Measurements from ENCODE around the gene ALDH9A1.
"Not testable (repeated sequence)": the region's sequence is repeated elsewhere in the genome, so short reads cannot be mapped to it uniquely, and the experiment has no call there.

The ALDH9A1 gene

GRCh38 chr1:165639821-165640623 lies 58.3 kb downstream of the ALDH9A1 start:
- H3K36me3 ChIP-seq (ENCODE audit: insufficient read depth, low read length) = no peaks in the 10 kb centered on the region
- H3F3A ChIP-seq (ENCODE audit: low read depth) = no peaks in the 10 kb centered on the region
- TF ChIP-seq EZH2phosphoT487 (IDR thresholded peaks at IDR 0.05; ENCODE audit: borderline replicate concordance) = no peak
- H3K4me2 ChIP-seq (ENCODE audit: low read depth, low read length, poor library complexity, severe bottlenecking) = no peak overlapping the region
- H3K9ac ChIP-seq (ENCODE audit: low read depth, low read length, poor library complexity, severe bottlenecking) = no peak overlapping the region
- H3K79me2 ChIP-seq (ENCODE audit: insufficient read depth, low read length) = no peaks in the 10 kb centered on the region; the same call in 1 of the 2 replicates
- H3K9me2 ChIP-seq (replicated peaks; ENCODE audit: low read depth, low read length) = no peaks in the 10 kb centered on the region
- H3K4me3 ChIP-seq (ENCODE audit: low read length, poor library complexity, severe bottlenecking) = no peak overlapping the region
- H4K20me1 ChIP-seq (ENCODE audit: insufficient read depth, low read length, poor library complexity, severe bottlenecking) = no peaks in the 10 kb centered on the region
- H3K27me3 ChIP-seq (ENCODE audit: insufficient read depth, low read length, poor library complexity, severe bottlenecking) = no peaks in the 10 kb centered on the region
- H2AFZ ChIP-seq (ENCODE audit: low read length) = no peak overlapping the region
- peaks cover 11% of the 10 kb centered on the region for H3K4me1 ChIP-seq (ENCODE audit: insufficient read depth, low read length, poor library complexity, severe bottlenecking)
- H3K9me3 ChIP-seq (ENCODE audit: insufficient read depth, low read depth, low read length) = no peaks in the 10 kb centered on the region

- H3K9ac ChIP-seq (ENCODE audit: low read depth, low read length, poor library complexity, severe bottlenecking) = not testable (repeated sequence)
- H3K4me1 ChIP-seq (ENCODE audit: insufficient read depth, low read length, poor library complexity, severe bottlenecking) = peaks cover 23% of the 10 kb centered on the region
Measured at GRCh38 chr1:165638211-165638610, 60.2 kb downstream of the ALDH9A1 start.

GRCh38 chr1:165637427-165637826 lies 60.9 kb downstream of the ALDH9A1 start:
- Histone ChIP-seq H3K36me3 (ENCODE audit: insufficient read depth, low read length) (no peaks in the 10 kb centered on the region), H3K4me3 (ENCODE audit: low read length, poor library complexity, severe bottlenecking) (no peak overlapping the region), H3K79me2 (ENCODE audit: insufficient read depth, low read length) (peaks cover 5% of the 10 kb centered on the region), H3K9me3 (ENCODE audit: insufficient read depth, low read depth, low read length) (no peaks in the 10 kb centered on the region), H3F3A (ENCODE audit: low read depth) (no peaks in the 10 kb centered on the region), H4K20me1 (ENCODE audit: insufficient read depth, low read length, poor library complexity, severe bottlenecking) (no peaks in the 10 kb centered on the region), H3K4me1 (ENCODE audit: insufficient read depth, low read length, poor library complexity, severe bottlenecking) (peaks cover 30% of the 10 kb centered on the region), H2AFZ (ENCODE audit: low read length) (no peak overlapping the region), H3K9me2 (replicated peaks; ENCODE audit: low read depth, low read length) (no peaks in the 10 kb centered on the region), H3K4me2 (ENCODE audit: low read depth, low read length, poor library complexity, severe bottlenecking) (no peak overlapping the region), H3K27me3 (ENCODE audit: insufficient read depth, low read length, poor library complexity, severe bottlenecking) (no peaks in the 10 kb centered on the region), H3K9ac (ENCODE audit: low read depth, low read length, poor library complexity, severe bottlenecking) (no peak overlapping the region)
- TF ChIP-seq EZH2phosphoT487 (IDR thresholded peaks at IDR 0.05; ENCODE audit: borderline replicate concordance) = no peak
- TF ChIP-seq CTCF (conservative IDR thresholded peaks at IDR 0.05; ENCODE audit: low read length) = no peak

More at GRCh38 chr1:165638211-165638610, 60.2 kb downstream of the ALDH9A1 start:
- H2AFZ ChIP-seq (ENCODE audit: low read length); H3K9me3 ChIP-seq (ENCODE audit: insufficient read depth, low read depth, low read length); H3F3A ChIP-seq (ENCODE audit: low read depth); H4K20me1 ChIP-seq (ENCODE audit: insufficient read depth, low read length, poor library complexity, severe bottlenecking); H3K4me2 ChIP-seq (ENCODE audit: low read depth, low read length, poor library complexity, severe bottlenecking); H3K4me3 ChIP-seq (ENCODE audit: low read length, poor library complexity, severe bottlenecking); H3K27me3 ChIP-seq (ENCODE audit: insufficient read depth, low read length, poor library complexity, severe bottlenecking); H3K9me2 ChIP-seq (replicated peaks; ENCODE audit: low read depth, low read length); H3K79me2 ChIP-seq (ENCODE audit: insufficient read depth, low read length); H3K36me3 ChIP-seq (ENCODE audit: insufficient read depth, low read length): not testable (repeated sequence)

GRCh38 chr1:165635823-165636222 lies 62.5 kb downstream of the ALDH9A1 start:
- Histone ChIP-seq H2AFZ (ENCODE audit: low read length) (no peak overlapping the region), H4K20me1 (ENCODE audit: insufficient read depth, low read length, poor library complexity, severe bottlenecking) (no peaks in the 10 kb centered on the region), H3K4me1 (ENCODE audit: insufficient read depth, low read length, poor library complexity, severe bottlenecking) (peaks cover 38% of the 10 kb centered on the region), H3K9me3 (ENCODE audit: insufficient read depth, low read depth, low read length) (no peaks in the 10 kb centered on the region), H3K4me2 (ENCODE audit: low read depth, low read length, poor library complexity, severe bottlenecking) (peak overlapping the region; percentile 40), H3K79me2 (ENCODE audit: insufficient read depth, low read length) (peaks cover 16% of the 10 kb centered on the region), H3K27me3 (ENCODE audit: insufficient read depth, low read length, poor library complexity, severe bottlenecking) (no peaks in the 10 kb centered on the region), H3F3A (ENCODE audit: low read depth) (no peaks in the 10 kb centered on the region), H3K36me3 (ENCODE audit: insufficient read depth, low read length) (no peaks in the 10 kb centered on the region), H3K4me3 (ENCODE audit: low read length, poor library complexity, severe bottlenecking) (no peak overlapping the region), H3K9ac (ENCODE audit: low read depth, low read length, poor library complexity, severe bottlenecking) (no peak overlapping the region), H3K9me2 (replicated peaks; ENCODE audit: low read depth, low read length) (no peaks in the 10 kb centered on the region)
- no peak for TF ChIP-seq CTCF (conservative IDR thresholded peaks at IDR 0.05; ENCODE audit: low read length)
- TF ChIP-seq EZH2phosphoT487 (IDR thresholded peaks at IDR 0.05; ENCODE audit: borderline replicate concordance) = no peak

All from Loucy (cell line).